ENCODE results near the gene BIRC2. TPM values are rescaled to one million over a fixed set of nuclear protein-coding genes. Genes with fewer than 3 reads are reported as not detected.

Gene BIRC2
- total and polyA plus RNA-seq, 2 experiments from 2014 or later = 15.3 to 25.2 TPM

DNA sequence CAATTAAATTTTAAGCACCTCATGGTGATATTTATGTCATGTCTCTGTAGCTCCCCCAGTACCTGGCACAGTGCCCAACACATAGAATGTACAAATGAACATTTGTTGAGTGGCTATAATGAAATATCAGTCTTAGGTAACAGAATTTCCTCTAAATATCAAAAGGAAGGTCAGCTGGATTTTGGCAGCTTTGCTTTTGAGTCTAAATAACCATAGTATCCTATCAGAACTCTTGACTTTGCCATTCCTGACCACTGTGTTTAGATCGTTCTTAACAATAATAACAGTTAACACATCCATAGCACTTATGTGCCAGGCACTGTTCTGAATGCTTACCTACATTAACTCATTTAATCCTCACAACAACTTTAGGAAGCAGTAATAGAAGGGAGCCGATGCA, 79.0 kb downstream of the BIRC2 start:
- ATAC-seq = no peak
- H3K27me3 ChIP-seq (ENCODE audit: insufficient read depth) = no peaks in the 10 kb centered on the region
- Mint-ChIP-seq H3K9me3 (peaks cover 3% of the 10 kb centered on the region; the same call in 1 of the 3 replicates), H3K27ac (no peak overlapping the region), H3K4me3 (no peak overlapping the region), H3K36me3 (ENCODE audit: low read depth) (peaks cover 15% of the 10 kb centered on the region), H3K4me1 (peaks cover 24% of the 10 kb centered on the region), H3K27me3 (ENCODE audit: insufficient read depth, low read depth, poor library complexity) (peaks cover 9% of the 10 kb centered on the region)
- no peak overlapping the region for H2AFZ ChIP-seq
- no peak overlapping the region for H3K4me3 ChIP-seq
- TF ChIP-seq POLR2AphosphoS5 (IDR thresholded peaks at IDR 0.05; ENCODE audit: low read depth) = no peak
- no peak for TF ChIP-seq EZH2phosphoT487 (IDR thresholded peaks at IDR 0.05; ENCODE audit: unreplicated experiment)
- no peak for TF ChIP-seq JUNB (IDR thresholded peaks at IDR 0.05; ENCODE audit: unreplicated experiment)
- TF ChIP-seq NANOG (IDR thresholded peaks at IDR 0.05; ENCODE audit: borderline replicate concordance) = no peak
- TF ChIP-seq STAT1 (IDR thresholded peaks at IDR 0.05; ENCODE audit: unreplicated experiment) = no peak
- no peak for TF ChIP-seq CTCF (conservative IDR thresholded peaks at IDR 0.05; ENCODE audit: low read depth in 2 of 2)
- TF ChIP-seq ZNF114 (CRISPR knock-in tag; IDR thresholded peaks at IDR 0.05) = no peak
- no peak for DNase-seq (ENCODE audit: low spot score)
- no peaks in the 10 kb centered on the region for H3F3A ChIP-seq (replicated peaks; ENCODE audit: low read depth)
- H3K36me3 ChIP-seq (ENCODE audit: insufficient read depth) = no peaks in the 10 kb centered on the region
- peaks cover 9% of the 10 kb centered on the region for H4K20me1 ChIP-seq (replicated peaks; ENCODE audit: insufficient read depth)
- H3K4me1 ChIP-seq (ENCODE audit: insufficient read depth) = peaks cover 12% of the 10 kb centered on the region; the same call in 1 of the 2 replicates
- peaks cover 16% of the 10 kb centered on the region for H3K79me2 ChIP-seq (replicated peaks; ENCODE audit: insufficient read depth)
- no peak overlapping the region for H3K4me2 ChIP-seq
- no peaks in the 10 kb centered on the region for H3K9me2 ChIP-seq (ENCODE audit: insufficient read depth)
- no peak overlapping the region for H3K27ac ChIP-seq (ENCODE audit: low read depth)

- Histone ChIP-seq H3K27me3 (ENCODE audit: insufficient read depth) (no peaks in the 10 kb centered on the region), H3K79me2 (replicated peaks; ENCODE audit: insufficient read depth) (peaks cover 16% of the 10 kb centered on the region), H3F3A (replicated peaks; ENCODE audit: low read depth) (no peaks in the 10 kb centered on the region), H3K27ac (ENCODE audit: low read depth) (no peak overlapping the region), H3K4me1 (ENCODE audit: insufficient read depth) (peaks cover 12% of the 10 kb centered on the region; the same call in 1 of the 2 replicates), H3K36me3 (ENCODE audit: insufficient read depth) (no peaks in the 10 kb centered on the region), H3K4me2 (no peak overlapping the region), H3K9me2 (ENCODE audit: insufficient read depth) (no peaks in the 10 kb centered on the region), H4K20me1 (replicated peaks; ENCODE audit: insufficient read depth) (peaks cover 9% of the 10 kb centered on the region), H3K4me3 (no peak overlapping the region), H2AFZ (no peak overlapping the region)
- Mint-ChIP-seq H3K4me3 (no peak overlapping the region), H3K9me3 (peaks cover 4% of the 10 kb centered on the region), H3K4me1 (peaks cover 24% of the 10 kb centered on the region), H3K36me3 (ENCODE audit: low read depth) (peaks cover 20% of the 10 kb centered on the region), H3K27ac (no peak overlapping the region), H3K27me3 (ENCODE audit: insufficient read depth, low read depth, poor library complexity) (peaks cover 9% of the 10 kb centered on the region)
- ATAC-seq (no peak), DNase-seq (ENCODE audit: low spot score) (no peak)
- no peak for TF ChIP-seq CREB1 (CRISPR knock-in tag; IDR thresholded peaks at IDR 0.05; ENCODE audit: low read depth)
- TF ChIP-seq CTCF (conservative IDR thresholded peaks at IDR 0.05; ENCODE audit: low read depth in 2 of 2) = no peak
- TF ChIP-seq STAT1 (IDR thresholded peaks at IDR 0.05; ENCODE audit: unreplicated experiment) = no peak
- no peak for TF ChIP-seq POLR2AphosphoS5 (IDR thresholded peaks at IDR 0.05; ENCODE audit: low read depth)
- TF ChIP-seq, protein P1, sequence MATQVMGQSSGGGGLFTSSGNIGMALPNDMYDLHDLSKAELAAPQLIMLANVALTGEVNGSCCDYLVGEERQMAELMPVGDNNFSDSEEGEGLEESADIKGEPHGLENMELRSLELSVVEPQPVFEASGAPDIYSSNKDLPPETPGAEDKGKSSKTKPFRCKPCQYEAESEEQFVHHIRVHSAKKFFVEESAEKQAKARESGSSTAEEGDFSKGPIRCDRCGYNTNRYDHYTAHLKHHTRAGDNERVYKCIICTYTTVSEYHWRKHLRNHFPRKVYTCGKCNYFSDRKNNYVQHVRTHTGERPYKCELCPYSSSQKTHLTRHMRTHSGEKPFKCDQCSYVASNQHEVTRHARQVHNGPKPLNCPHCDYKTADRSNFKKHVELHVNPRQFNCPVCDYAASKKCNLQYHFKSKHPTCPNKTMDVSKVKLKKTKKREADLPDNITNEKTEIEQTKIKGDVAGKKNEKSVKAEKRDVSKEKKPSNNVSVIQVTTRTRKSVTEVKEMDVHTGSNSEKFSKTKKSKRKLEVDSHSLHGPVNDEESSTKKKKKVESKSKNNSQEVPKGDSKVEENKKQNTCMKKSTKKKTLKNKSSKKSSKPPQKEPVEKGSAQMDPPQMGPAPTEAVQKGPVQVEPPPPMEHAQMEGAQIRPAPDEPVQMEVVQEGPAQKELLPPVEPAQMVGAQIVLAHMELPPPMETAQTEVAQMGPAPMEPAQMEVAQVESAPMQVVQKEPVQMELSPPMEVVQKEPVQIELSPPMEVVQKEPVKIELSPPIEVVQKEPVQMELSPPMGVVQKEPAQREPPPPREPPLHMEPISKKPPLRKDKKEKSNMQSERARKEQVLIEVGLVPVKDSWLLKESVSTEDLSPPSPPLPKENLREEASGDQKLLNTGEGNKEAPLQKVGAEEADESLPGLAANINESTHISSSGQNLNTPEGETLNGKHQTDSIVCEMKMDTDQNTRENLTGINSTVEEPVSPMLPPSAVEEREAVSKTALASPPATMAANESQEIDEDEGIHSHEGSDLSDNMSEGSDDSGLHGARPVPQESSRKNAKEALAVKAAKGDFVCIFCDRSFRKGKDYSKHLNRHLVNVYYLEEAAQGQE (IDR thresholded peaks at IDR 0.05; ENCODE audit: unreplicated experiment) = no peak
Measured at GRCh38 chr11:102426570-102426969, 79.6 kb downstream of the BIRC2 start.

All from GM23338 (cell line).